Fibroblast of pulmonary artery (primary cell): ENCODE measurements around the gene KCNQ1.

ENCODE experiments used
- DNase-seq: peaks from one replicate; pipeline ENCODE4 v3.0.0-alpha.2; 2010; ENCODE audit warnings: low read depth
- H3K4me3 ChIP-seq: replicated peaks from 2 replicates; pipeline ENCODE4 v1.5.1; 2011; ENCODE audit warnings: low read depth, mild to moderate bottlenecking, control low read depth, low read length, moderate library complexity
- CTCF ChIP-seq: IDR thresholded peaks from 2 replicates; pipeline ENCODE4 v1.5.1; 2011; ENCODE audit warnings: mild to moderate bottlenecking, control low read depth, low read length, inconsistent platforms; ENCODE audit errors: missing control alignments

Gene KCNQ1

GRCh38 chr11:2590131-2590964 lies 145.5 kb downstream of the KCNQ1 start:
- no peak for TF ChIP-seq CTCF
- no peak overlapping the region for H3K4me3 ChIP-seq
- DNase-seq: no peak

GRCh38 chr11:2590965-2591754 lies 146.4 kb downstream of the KCNQ1 start:
- no peak for DNase-seq
- H3K4me3 ChIP-seq: no peak overlapping the region
- no peak for TF ChIP-seq CTCF

GRCh38 chr11:2591805-2592204 lies 147.0 kb downstream of the KCNQ1 start:
- DNase-seq: no peak
- H3K4me3 ChIP-seq: no peak overlapping the region
- TF ChIP-seq CTCF: no peak

- TF ChIP-seq CTCF: no peak
- DNase-seq: no peak
- no peak overlapping the region for H3K4me3 ChIP-seq
Measured at GRCh38 chr11:2592559-2593392, 148.0 kb downstream of the KCNQ1 start.

- TF ChIP-seq CTCF: no peak
- H3K4me3 ChIP-seq: no peak overlapping the region
- no peak for DNase-seq
Measured at GRCh38 chr11:2593393-2593950, 148.7 kb downstream of the KCNQ1 start.

GRCh38 chr11:2594267-2594666 lies 149.5 kb downstream of the KCNQ1 start:
- no peak overlapping the region for H3K4me3 ChIP-seq
- no peak for TF ChIP-seq CTCF
- no peak for DNase-seq
